ENCODE results near the gene SLC9C1.

SLC9C1 gene

GRCh38 chr3:112333381-112334317 is 39.6 kb upstream of the SLC9C1 start:
- no peak overlapping the region for H3K9ac ChIP-seq
- H3K27me3 ChIP-seq (ENCODE audit: insufficient read depth, low read depth), result no peaks in the 10 kb centered on the region
- no peaks in the 10 kb centered on the region for H4K20me1 ChIP-seq (ENCODE audit: insufficient read depth)
- no peaks in the 10 kb centered on the region for H3K36me3 ChIP-seq (ENCODE audit: insufficient read depth)
- H3K27ac ChIP-seq, result no peak overlapping the region
- no peak overlapping the region for H2AFZ ChIP-seq (ENCODE audit: low read depth)
- H3K79me2 ChIP-seq (ENCODE audit: insufficient read depth, low read depth), result no peaks in the 10 kb centered on the region
- H3K4me1 ChIP-seq (ENCODE audit: low read depth, poor library complexity, severe bottlenecking), result no peaks in the 10 kb centered on the region
- no peak for TF ChIP-seq CTCF (conservative IDR thresholded peaks at IDR 0.05; ENCODE audit: low read depth, low read length)
- no peak overlapping the region for H3K4me2 ChIP-seq
- H3K4me3 ChIP-seq (IDR thresholded peaks at IDR 0.05; ENCODE audit: insufficient read depth, low read depth, low read length), result no peak overlapping the region

- Histone ChIP-seq H3K4me3 (IDR thresholded peaks at IDR 0.05; ENCODE audit: insufficient read depth, low read depth, low read length) (no peak within 1 kb of the TSS), H4K20me1 (ENCODE audit: insufficient read depth) (no peaks in the 10 kb centered on the region), H3K79me2 (ENCODE audit: insufficient read depth, low read depth) (no peaks in the 10 kb centered on the region), H3K4me1 (ENCODE audit: low read depth, poor library complexity, severe bottlenecking) (peaks cover under 1% of the 10 kb centered on the region), H3K9ac (no peak within 1 kb of the TSS), H3K4me2 (no peak within 1 kb of the TSS), H2AFZ (ENCODE audit: low read depth) (no peak within 1 kb of the TSS), H3K27me3 (ENCODE audit: insufficient read depth, low read depth) (no peaks in the 10 kb centered on the region), H3K27ac (no peak within 1 kb of the TSS), H3K36me3 (ENCODE audit: insufficient read depth) (no peaks in the 10 kb centered on the region)
- no peak for TF ChIP-seq CTCF (conservative IDR thresholded peaks at IDR 0.05; ENCODE audit: low read depth, low read length)
Observed at GRCh38 chr3:112333002-112333380, 39.0 kb upstream of the SLC9C1 start, which contains the start of gene CD200. Gene CD200, plus strand, starts transcription at chr3:112333156. Its CDS starts 57 bp downstream, at chr3:112333213.

- Histone ChIP-seq H3K4me2 (no peak overlapping the region), H3K4me1 (ENCODE audit: low read depth, poor library complexity, severe bottlenecking) (peaks cover 10% of the 10 kb centered on the region), H3K79me2 (ENCODE audit: insufficient read depth, low read depth) (no peaks in the 10 kb centered on the region), H2AFZ (ENCODE audit: low read depth) (no peak overlapping the region), H3K27ac (no peak overlapping the region), H3K36me3 (ENCODE audit: insufficient read depth) (no peaks in the 10 kb centered on the region), H3K27me3 (ENCODE audit: insufficient read depth, low read depth) (no peaks in the 10 kb centered on the region), H3K4me3 (IDR thresholded peaks at IDR 0.05; ENCODE audit: insufficient read depth, low read depth, low read length) (no peak overlapping the region), H4K20me1 (ENCODE audit: insufficient read depth) (no peaks in the 10 kb centered on the region), H3K9ac (no peak overlapping the region)
- TF ChIP-seq CTCF (conservative IDR thresholded peaks at IDR 0.05; ENCODE audit: low read depth, low read length), result no peak
Observed at GRCh38 chr3:112331851-112332250, 37.8 kb upstream of the SLC9C1 start.

- H3K4me1 ChIP-seq (ENCODE audit: low read depth, poor library complexity, severe bottlenecking), result peaks cover 14% of the 10 kb centered on the region
- H3K9ac ChIP-seq, result no peak overlapping the region
- no peaks in the 10 kb centered on the region for H3K27me3 ChIP-seq (ENCODE audit: insufficient read depth, low read depth)
- no peaks in the 10 kb centered on the region for H3K36me3 ChIP-seq (ENCODE audit: insufficient read depth)
- no peak overlapping the region for H2AFZ ChIP-seq (ENCODE audit: low read depth)
- peak; percentile 86 for TF ChIP-seq CTCF (conservative IDR thresholded peaks at IDR 0.05; ENCODE audit: low read depth, low read length)
- H3K27ac ChIP-seq, result no peak overlapping the region
- no peak overlapping the region for H3K4me2 ChIP-seq
- no peaks in the 10 kb centered on the region for H3K79me2 ChIP-seq (ENCODE audit: insufficient read depth, low read depth)
- no peak overlapping the region for H3K4me3 ChIP-seq (IDR thresholded peaks at IDR 0.05; ENCODE audit: insufficient read depth, low read depth, low read length)
- H4K20me1 ChIP-seq (ENCODE audit: insufficient read depth), result no peaks in the 10 kb centered on the region
Observed at GRCh38 chr3:112327371-112327951, 33.4 kb upstream of the SLC9C1 start.

All from KMS-11 (cell line).